HL-60 (cell line): Measurements from ENCODE around the gene RNLS.

Experiments
- DNase-seq, 2 experiments: peaks; one replicate each; pipeline ENCODE4 v3.0.0-alpha.2; 2010 to 2020; ENCODE audit warnings: low read depth in 1 of 2, low spot score in 1 of 2
- H3K27ac ChIP-seq: fragments of 250-450 bp; sonication (Bioruptor Pico); replicated peaks from 2 replicates; pipeline ENCODE4 v1.5.1; 2020; ENCODE audit warnings: mild to moderate bottlenecking, moderate library complexity
- H3K27me3 ChIP-seq: fragments of 250-450 bp; sonication (Bioruptor Pico); 2 replicates; pipeline ENCODE4 v1.5.1; 2021; ENCODE audit warnings: mild to moderate bottlenecking, moderate library complexity; ENCODE audit not compliant: insufficient read depth, poor library complexity, severe bottlenecking
- H3K4me3 ChIP-seq: replicated peaks from 2 replicates; pipeline ENCODE4 v1.5.1; 2011; ENCODE audit warnings: mild to moderate bottlenecking, control low read depth, low read length; ENCODE audit not compliant: insufficient read depth
- CTCF ChIP-seq: IDR thresholded peaks from one replicate; pipeline ENCODE4 v1.5.1; 2011; ENCODE audit warnings: low read length, control low read depth, inconsistent platforms; ENCODE audit not compliant: insufficient read depth
- GABPA ChIP-seq: IDR thresholded peaks from 2 replicates; pipeline ENCODE4 v1.6.1; 2012; ENCODE audit warnings: low read depth
- POLR2AphosphoS5 ChIP-seq: IDR thresholded peaks from 2 replicates; pipeline ENCODE4 v1.6.1; 2012; ENCODE audit warnings: low read depth
- REST ChIP-seq: IDR thresholded peaks from 2 replicates; pipeline ENCODE4 v1.6.1; 2012; ENCODE audit warnings: low read depth; ENCODE audit not compliant: insufficient replicate concordance
- SPI1 ChIP-seq: IDR thresholded peaks from 2 replicates; pipeline ENCODE4 v1.6.1; 2012; ENCODE audit warnings: low read depth, mild to moderate bottlenecking, borderline replicate concordance

Gene RNLS

DNA sequence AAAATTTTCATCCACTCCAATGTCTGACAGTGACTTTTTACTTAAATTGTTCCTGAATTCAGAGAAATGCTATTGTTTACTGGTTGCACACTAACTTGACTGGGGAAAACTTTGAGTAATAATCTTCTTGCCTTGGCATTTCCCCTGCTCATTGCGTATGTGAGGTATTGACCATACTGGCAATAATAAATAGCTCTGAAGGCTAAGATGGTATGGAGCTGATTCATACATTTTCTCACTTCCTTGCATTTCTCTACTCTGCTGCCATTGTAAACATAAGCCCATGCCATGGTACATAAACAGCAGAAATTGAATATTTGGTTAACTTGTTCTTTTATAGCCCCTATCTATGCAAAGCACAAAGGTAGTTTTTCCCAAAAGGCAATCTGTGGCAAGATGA, 290.0 kb downstream of the RNLS start:
- Histone ChIP-seq H3K27me3 (no peaks in the 10 kb centered on the region), H3K27ac (no peak overlapping the region), H3K4me3 (no peak overlapping the region)
- no peak for DNase-seq
- TF ChIP-seq REST (no peak), SPI1 (no peak), GABPA (no peak), POLR2AphosphoS5 (no peak), CTCF (no peak)

DNA sequence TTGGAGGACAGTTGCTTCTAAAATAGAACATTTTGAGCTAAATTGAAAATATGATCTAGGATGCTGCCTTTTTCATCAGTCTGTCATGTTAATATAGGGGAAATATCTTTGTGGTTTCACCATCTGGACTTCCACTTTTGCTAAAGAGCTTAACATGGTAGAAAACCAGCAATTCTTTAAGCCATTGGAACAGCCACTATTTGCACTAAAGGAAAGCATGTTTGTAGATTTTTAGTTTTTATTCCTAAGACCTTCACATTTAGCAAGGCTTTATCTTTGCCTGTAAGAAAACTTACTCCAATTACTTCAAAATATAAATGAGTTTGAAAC, 291.0 kb downstream of the RNLS start:
- H3K27ac ChIP-seq: peak overlapping the region; percentile 23; the same call in 1 of the 2 replicates
- no peak for TF ChIP-seq POLR2AphosphoS5
- peak; percentile 59; the same call in 1 of the 2 replicates for TF ChIP-seq SPI1
- H3K4me3 ChIP-seq: no peak overlapping the region
- H3K27me3 ChIP-seq: no peaks in the 10 kb centered on the region
- DNase-seq: no peak

DNA sequence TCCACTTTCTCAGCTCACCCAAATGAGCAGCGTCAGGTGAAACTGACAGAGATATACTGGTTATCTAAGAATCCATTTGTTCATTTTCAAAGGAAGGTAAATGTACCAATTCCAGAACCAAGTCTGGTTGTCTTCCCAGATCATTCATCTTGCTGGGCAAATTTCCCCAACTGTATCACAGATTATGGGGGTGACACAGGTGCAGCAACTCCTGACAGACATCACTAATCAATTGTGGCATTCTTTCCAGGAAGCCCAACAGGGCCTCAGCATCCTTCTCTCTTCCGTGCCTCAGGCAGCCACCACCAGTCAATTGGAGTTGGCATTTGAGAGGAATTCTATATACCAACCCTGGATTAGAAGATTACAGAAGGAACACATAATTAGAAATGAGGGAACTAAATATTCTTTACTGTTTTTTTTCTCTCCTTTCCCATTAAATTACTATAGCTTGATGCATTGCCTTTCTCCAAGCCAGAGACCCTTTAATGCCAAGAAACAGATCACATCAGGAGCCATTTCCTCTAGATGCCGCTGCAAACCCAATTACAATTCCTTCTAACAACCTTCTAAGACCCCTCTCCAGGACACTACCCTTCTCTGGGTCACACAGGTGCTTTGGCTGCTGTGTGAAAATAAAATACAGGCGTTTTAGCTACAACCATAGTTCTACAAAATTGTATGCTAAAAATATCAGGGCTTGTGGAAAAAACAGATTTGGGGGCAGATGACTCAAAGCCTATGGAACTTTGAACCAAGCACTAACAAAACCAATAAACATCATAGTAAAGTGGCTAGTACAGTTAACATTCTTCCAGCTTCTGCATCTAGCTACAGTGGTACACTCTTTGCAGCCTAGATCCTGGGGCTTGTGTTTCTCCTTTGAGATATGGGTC, 291.6 kb downstream of the RNLS start:
- H3K27me3 ChIP-seq: no peaks in the 10 kb centered on the region
- peak overlapping the region; percentile 23; the same call in 1 of the 2 replicates for H3K27ac ChIP-seq
- no peak for DNase-seq
- TF ChIP-seq POLR2AphosphoS5 (no peak), GABPA (no peak)
- no peak overlapping the region for H3K4me3 ChIP-seq

- Histone ChIP-seq H3K27me3 (no peaks in the 10 kb centered on the region), H3K4me3 (no peak overlapping the region), H3K27ac (no peak overlapping the region)
- TF ChIP-seq POLR2AphosphoS5: no peak
- no peak for TF ChIP-seq REST
- TF ChIP-seq CTCF: no peak
- no peak for TF ChIP-seq GABPA
- TF ChIP-seq SPI1: no peak
- DNase-seq: no peak
These were observed 293.8 kb downstream of the RNLS start for GRCh38 chr10:88289342-88289741.
